Fibroblast of peridontal ligament (primary cell): ENCODE measurements around the gene PPCS.
"Not testable (repeated sequence)": the region's sequence is repeated elsewhere in the genome, so short reads cannot be mapped to it uniquely, and the experiment has no call there.

Experiments
- DNase-seq: peaks from one replicate; pipeline ENCODE4 v3.0.0-alpha.2; 2010; ENCODE audit errors: extremely low read depth

The PPCS gene

GRCh38 chr1:42453386-42453785, 3.0 kb upstream of the PPCS start:
- DNase-seq: no peak

- no peak for DNase-seq
These were observed 1.9 kb upstream of the PPCS start for GRCh38 chr1:42454403-42454802.

GRCh38 chr1:42456754-42457089, 379 bp downstream of the PPCS start:
- peak; percentile 55 for DNase-seq

DNA sequence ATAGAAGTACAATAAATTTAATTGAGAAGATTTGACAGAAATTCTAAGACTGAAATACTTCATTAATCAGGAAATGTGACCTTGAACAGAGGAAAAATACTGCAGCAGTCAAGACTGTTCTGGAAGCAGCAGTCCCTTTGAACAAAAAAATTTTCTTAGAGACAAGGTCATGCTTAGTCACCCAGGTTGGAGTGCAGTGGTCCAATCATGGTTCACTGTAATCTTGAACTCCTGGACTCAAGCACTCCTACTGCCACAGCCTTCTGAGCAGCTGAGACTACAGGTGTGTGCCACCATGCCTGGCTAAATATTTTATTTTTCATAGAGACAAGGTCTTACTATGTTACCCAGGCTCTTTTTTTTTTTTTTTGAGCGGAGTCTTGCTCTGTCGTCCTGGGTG, 4.9 kb downstream of the PPCS start:
- DNase-seq: no peak

DNA sequence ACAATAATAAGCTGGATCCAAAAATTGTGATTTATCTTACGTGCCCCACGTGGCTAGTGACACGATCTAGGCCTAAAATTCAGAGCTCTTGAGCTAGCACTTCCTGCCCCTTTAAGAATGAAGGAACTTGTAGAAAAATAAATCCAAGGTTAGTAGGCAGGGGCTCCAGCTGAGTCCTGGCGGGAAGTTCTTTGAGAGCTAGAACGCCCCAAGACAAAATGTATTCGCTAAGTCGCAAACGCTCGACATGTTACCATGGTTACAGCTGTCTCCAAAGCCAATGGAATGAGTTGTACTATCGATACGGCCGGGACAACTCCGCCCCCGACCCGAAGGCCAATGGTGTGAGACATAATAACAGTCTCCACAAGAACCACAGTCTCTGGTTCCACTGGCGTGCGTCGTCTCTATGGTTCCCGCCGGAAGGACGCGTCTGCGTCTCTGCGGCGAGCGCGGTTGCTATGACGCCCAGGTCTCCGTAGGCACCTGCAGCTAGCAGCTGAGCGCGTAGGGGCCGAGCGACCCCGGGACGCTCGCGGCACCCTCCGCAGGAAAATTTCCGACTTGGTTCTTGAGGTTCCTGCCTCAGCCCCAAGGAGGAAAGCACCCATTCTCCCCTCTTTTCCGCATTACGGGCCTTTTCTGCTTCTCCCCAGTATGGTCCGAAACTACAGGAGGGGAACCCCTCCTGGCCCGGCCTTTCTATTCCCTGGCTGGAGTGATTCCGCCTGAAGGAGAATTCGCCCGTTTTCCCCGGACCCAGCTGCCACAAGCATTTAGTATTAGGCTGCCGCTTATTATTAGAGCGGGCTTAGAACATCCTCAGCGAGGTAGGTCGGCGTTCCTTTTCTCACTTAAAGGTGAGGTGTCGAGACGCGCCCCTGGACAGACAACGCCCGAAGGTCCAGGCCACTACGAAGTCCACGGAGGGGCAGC, 6.8 kb downstream of the PPCS start, which contains the start of gene CCDC30:
Gene CCDC30, plus strand, starts transcription at position 459 of the 936 bp plus-strand sequence. CDS start 17,266 bp downstream, outside the sequence.
- DNase-seq: peak; percentile 99

DNA sequence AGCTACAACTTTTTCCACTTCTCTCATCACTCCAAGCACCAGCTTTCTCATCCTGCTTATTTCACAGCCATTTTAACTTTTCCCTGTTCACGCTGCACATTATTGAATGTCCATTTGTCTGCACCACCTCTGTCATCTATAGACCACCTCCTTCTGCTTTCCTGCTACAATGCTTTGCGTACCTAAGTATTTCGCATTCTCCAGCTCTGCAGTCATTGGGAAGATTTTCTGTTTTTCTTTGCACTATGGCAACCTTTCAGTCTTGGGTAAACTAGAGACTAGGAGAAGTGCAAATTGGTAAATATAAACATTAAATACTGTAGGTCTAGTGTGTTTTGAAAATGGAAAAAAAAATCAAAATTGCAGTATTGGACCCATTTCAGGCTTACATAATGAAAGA, 7.6 kb downstream of the PPCS start:
- no peak for DNase-seq

DNA sequence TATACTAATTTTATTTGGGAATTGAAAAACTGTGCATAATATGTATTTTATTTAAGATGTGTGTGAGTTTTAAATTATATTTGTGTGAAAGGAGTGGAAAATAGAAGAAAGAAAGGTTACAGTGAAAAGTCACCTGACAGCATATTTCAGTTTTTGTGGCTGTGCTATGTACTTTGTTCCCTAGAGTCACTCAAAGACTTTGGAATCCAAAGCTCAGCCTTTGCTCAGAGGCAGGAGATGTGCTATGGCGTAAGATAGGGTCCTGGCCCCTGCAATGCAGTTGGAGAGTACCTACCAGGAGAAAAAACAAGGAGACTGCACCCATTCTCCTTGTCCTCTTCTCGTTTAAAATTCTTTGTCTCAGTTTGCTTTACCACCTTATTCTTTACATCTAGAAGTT, 9.7 kb downstream of the PPCS start:
- DNase-seq: no peak

DNA sequence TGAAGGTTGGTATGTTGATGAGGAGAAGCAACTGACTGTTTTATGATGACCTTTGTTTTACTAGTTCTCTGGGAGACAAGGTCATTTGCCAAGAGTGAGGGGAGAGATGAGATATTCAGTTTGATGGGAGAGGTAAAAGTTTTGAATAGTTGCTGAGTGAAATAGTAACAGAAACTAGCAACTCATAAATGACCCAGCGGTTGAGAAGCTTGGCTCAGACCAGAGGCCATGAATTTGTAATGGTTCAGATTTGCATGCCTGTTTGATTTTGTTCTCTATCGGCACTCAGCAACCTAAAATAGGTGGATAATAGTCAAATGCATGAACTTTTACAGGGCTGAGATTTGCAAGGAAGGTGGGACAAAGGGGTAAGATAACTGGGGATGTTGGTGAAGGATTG, 13.4 kb downstream of the PPCS start:
- no peak for DNase-seq

- DNase-seq: no peak
These were observed 20.3 kb downstream of the PPCS start for GRCh38 chr1:42476605-42477004.

GRCh38 chr1:42477354-42477753, 21.0 kb downstream of the PPCS start:
- not testable (repeated sequence) for DNase-seq

- DNase-seq: no peak
These were observed 21.4 kb downstream of the PPCS start for GRCh38 chr1:42477775-42478174.

DNA sequence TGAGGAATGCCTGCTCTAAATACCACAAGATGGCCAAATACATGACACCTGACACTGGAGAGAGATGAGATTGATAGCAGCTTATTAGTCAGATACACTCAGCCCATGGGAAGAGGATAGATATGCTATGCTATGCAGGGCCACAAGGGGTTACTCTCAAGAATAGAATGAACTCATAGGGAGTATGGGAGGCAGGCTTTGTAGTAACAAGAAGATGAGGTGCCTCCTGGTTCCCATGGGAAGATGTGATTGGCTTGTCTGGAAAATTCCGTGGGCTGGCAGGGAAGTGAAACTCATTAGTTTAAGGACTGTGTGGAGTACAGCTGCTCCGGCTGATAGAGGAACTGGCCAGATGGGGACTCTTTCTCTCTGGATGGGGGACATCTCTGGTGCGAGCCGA, 23.3 kb downstream of the PPCS start:
- no peak for DNase-seq

GRCh38 chr1:42480921-42481320, 24.6 kb downstream of the PPCS start:
- DNase-seq: no peak

GRCh38 chr1:42482635-42483153, 26.4 kb downstream of the PPCS start:
- DNase-seq: no peak

DNA sequence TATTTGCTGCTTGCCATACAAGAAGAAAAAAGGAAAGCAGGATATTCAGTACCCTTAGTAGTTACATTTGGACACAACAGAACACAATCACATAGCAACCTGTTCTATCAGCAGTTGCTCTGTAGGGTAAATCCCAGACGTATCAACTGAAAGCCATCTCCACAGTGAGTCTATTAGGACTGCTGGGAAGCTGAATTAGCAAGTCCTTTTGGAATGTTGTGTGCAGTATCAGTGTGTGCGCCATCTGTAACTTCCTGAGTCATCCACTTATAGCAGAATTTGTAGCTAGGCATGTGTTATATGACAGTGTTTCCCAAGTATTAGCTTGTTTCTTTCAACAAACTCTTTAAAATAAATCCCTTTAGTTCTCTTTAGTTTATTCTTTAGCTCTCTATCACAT, 28.0 kb downstream of the PPCS start:
- DNase-seq: peak; percentile 93

- DNase-seq: no peak
These were observed 33.9 kb downstream of the PPCS start for GRCh38 chr1:42490237-42490636.

GRCh38 chr1:42502031-42502430, 45.7 kb downstream of the PPCS start:
- DNase-seq: not testable (repeated sequence)

DNA sequence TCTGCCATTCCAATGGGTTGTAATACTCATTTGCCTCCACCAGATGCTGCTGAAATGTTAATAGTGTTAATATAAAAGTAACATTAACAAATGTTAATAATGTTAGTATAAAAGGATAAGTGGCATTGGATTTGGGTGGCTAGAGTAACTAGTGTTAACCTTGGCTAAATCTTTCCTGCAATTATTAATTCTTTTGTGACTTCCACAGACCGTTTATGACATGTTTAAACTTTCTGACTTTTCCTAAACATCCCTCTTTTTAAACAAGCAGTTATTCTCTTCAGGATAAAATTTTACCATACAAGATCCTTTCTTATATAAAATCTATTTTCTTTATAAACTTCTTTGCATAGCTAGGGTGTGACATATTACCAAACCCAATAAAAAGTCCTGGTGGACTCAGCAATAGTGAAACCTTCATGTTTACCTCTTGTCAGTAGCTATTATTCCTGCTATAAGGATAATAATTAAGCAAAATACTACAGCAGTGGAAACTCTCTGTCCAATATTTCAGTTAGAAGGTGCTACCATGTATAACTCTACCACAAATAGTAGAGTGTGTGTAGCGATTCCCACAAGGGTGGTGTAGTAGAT, 48.3 kb downstream of the PPCS start:
- no peak for DNase-seq

DNA sequence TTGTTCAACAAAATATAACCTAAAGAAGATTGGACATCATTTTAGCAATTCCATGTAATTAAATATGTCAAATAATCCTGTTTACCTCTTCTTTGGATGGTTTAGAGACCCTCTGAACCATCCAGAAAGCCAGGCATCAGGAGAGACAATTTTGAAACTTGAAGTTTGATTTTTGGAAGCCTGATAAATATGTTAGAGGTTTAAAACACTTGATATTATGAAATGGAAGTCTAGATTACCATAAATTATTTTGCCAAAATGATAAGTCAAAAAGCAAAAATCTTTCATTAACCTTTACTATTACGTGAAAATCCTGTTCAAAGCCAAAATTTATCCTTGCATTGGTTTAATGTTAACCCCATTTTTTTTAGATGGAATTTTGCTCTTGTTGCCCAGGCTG, 50.2 kb downstream of the PPCS start:
- DNase-seq: no peak
